Keratinocyte (primary cell): ENCODE measurements around the gene ANTXR2. TPM values are rescaled to one million over a fixed set of nuclear protein-coding genes. Genes with fewer than 3 reads are reported as not detected.

Source experiments
- DNase-seq: peaks from one replicate; pipeline ENCODE4 v3.0.0-alpha.2; 2011; ENCODE audit warnings: low read depth, missing footprints, low spot score
- FAIRE-seq: peaks from 2 replicates; lab custom pipeline; 2011; peaks lifted over from hg19 to GRCh38; lab: Jason Lieb, UNC
- H2AFZ ChIP-seq: 2 replicates; pipeline ENCODE4 v1.6.0; 2012; ENCODE audit warnings: low read length, control low read depth, inconsistent platforms; ENCODE audit not compliant: control insufficient read depth
- H3K27ac ChIP-seq: 2 replicates; pipeline ENCODE4 v1.5.1; 2011; ENCODE audit warnings: low read length; ENCODE audit not compliant: control insufficient read depth, insufficient read depth
- H3K27me3 ChIP-seq: 3 replicates; pipeline ENCODE4 v1.6.0; 2011; ENCODE audit warnings: low read length; ENCODE audit not compliant: control insufficient read depth, insufficient read depth; ENCODE audit errors: extremely low read depth
- H3K36me3 ChIP-seq, 2 experiments: 2 replicates in 1 of 2; 3 replicates in 1 of 2; pipeline ENCODE4 v1.5.1; 2011; ENCODE audit warnings: low read length in 2 of 2, mild to moderate bottlenecking in 1 of 2; ENCODE audit not compliant: control insufficient read depth in 2 of 2, insufficient read depth in 2 of 2; ENCODE audit errors: extremely low read depth in 1 of 2
- H3K4me1 ChIP-seq: 3 replicates; pipeline ENCODE4 v1.5.1; 2011; ENCODE audit warnings: low read length; ENCODE audit not compliant: control insufficient read depth, insufficient read depth; ENCODE audit errors: extremely low read depth
- H3K4me2 ChIP-seq: 3 replicates; pipeline ENCODE4 v1.6.0; 2011; ENCODE audit warnings: low read depth, low read length; ENCODE audit not compliant: control insufficient read depth, insufficient read depth; ENCODE audit errors: extremely low read depth
- H3K4me3 ChIP-seq, 3 experiments: fragments of 200-600 bp in 1 of 3; sonication (generic) in 1 of 3; 2 replicates in 2 of 3; 3 replicates in 1 of 3; pipeline ENCODE4 v1.5.1; 2011 to 2016; ENCODE audit warnings: low read length in 3 of 3, mild to moderate bottlenecking in 3 of 3, control low read depth in 2 of 3, inconsistent platforms in 1 of 3, low read depth in 1 of 3, mixed read lengths in 1 of 3, mixed run types in 1 of 3, moderate library complexity in 1 of 3; ENCODE audit not compliant: control insufficient read depth in 2 of 3, insufficient read depth in 2 of 3; ENCODE audit errors: extremely low read depth in 1 of 3
- H3K79me2 ChIP-seq: 2 replicates; pipeline ENCODE4 v1.6.0; 2012; ENCODE audit warnings: low read length; ENCODE audit not compliant: control insufficient read depth, insufficient read depth
- H3K9ac ChIP-seq: 3 replicates; pipeline ENCODE4 v1.6.0; 2011; ENCODE audit warnings: low read length; ENCODE audit not compliant: control insufficient read depth, insufficient read depth; ENCODE audit errors: extremely low read depth
- H3K9me1 ChIP-seq: 3 replicates; pipeline ENCODE4 v1.6.0; 2011; ENCODE audit warnings: low read length; ENCODE audit not compliant: control insufficient read depth, insufficient read depth; ENCODE audit errors: extremely low read depth
- H3K9me3 ChIP-seq: 2 replicates; pipeline ENCODE4 v1.5.1; 2012; ENCODE audit warnings: low read depth, low read length; ENCODE audit not compliant: control insufficient read depth
- H4K20me1 ChIP-seq: 3 replicates; pipeline ENCODE4 v1.6.0; 2011; ENCODE audit warnings: low read length; ENCODE audit not compliant: control insufficient read depth, insufficient read depth; ENCODE audit errors: extremely low read depth
- EZH2 ChIP-seq: IDR thresholded peaks from one replicate; pipeline ENCODE4 v1.6.1; 2012; ENCODE audit warnings: inconsistent platforms, mild to moderate bottlenecking, low read length, moderate library complexity
- dilution Hi-C: fragments of 300-500 bp; cut with MboI; formaldehyde crosslinking; loops from one replicate; pipeline ENCODE4 v1.7.0; 2020; ENCODE audit warnings: low sequenced_read_pairs; ENCODE audit not compliant: extremely low pct_ligation_motif_present
- polyA plus RNA-seq, 5 experiments: library from polyadenylated mRNA; depleted of rRNA in 3 of 5; stranded (reverse) in 3 of 5; stranded (forward) in 1 of 5; unstranded in 1 of 5; fragments of >200 nt; gene quantifications; 1 replicate in 1 of 5; 2 replicates in 3 of 5; 3 replicates in 1 of 5; pipeline versions ENCODE4 v1.2.1 to v1.2.3, GENCODE V29; 2011 to 2012; ENCODE audit warnings: missing spikeins in 2 of 5, low read depth in 1 of 5, low replicate concordance in 1 of 5
- TF ChIP-seq, protein P1 (sequence below), 3 experiments: IDR thresholded peaks in 1 of 3; conservative IDR thresholded peaks in 1 of 3; optimal IDR thresholded peaks in 1 of 3; 2 replicates in 2 of 3; 3 replicates in 1 of 3; pipeline versions ENCODE3 to v1.5.1; 2011; ENCODE audit warnings: low read length in 3 of 3, mild to moderate bottlenecking in 3 of 3, moderate library complexity in 2 of 3, control low read depth in 1 of 3, inconsistent platforms in 1 of 3; ENCODE audit not compliant: insufficient read depth in 2 of 3; ENCODE audit errors: extremely low read depth in 1 of 3

Gene ANTXR2
- polyA plus RNA-seq, 1 donor (not counting 4 experiments of a cell fraction or from before 2014, with no cell fraction given) = 89.1 TPM

GRCh38 chr4:80029364-80029763 is 43.7 kb downstream of the ANTXR2 start:
- peak overlapping the region; percentile 34 for H3K9ac ChIP-seq
- no peaks in the 10 kb centered on the region for H3K27me3 ChIP-seq
- dilution Hi-C loops = no loop called here
- H3K4me2 ChIP-seq = peak overlapping the region; percentile 66
- H3K4me1 ChIP-seq = peaks cover 20% of the 10 kb centered on the region
- no peak overlapping the region for H2AFZ ChIP-seq
- TF ChIP-seq, protein P1, sequence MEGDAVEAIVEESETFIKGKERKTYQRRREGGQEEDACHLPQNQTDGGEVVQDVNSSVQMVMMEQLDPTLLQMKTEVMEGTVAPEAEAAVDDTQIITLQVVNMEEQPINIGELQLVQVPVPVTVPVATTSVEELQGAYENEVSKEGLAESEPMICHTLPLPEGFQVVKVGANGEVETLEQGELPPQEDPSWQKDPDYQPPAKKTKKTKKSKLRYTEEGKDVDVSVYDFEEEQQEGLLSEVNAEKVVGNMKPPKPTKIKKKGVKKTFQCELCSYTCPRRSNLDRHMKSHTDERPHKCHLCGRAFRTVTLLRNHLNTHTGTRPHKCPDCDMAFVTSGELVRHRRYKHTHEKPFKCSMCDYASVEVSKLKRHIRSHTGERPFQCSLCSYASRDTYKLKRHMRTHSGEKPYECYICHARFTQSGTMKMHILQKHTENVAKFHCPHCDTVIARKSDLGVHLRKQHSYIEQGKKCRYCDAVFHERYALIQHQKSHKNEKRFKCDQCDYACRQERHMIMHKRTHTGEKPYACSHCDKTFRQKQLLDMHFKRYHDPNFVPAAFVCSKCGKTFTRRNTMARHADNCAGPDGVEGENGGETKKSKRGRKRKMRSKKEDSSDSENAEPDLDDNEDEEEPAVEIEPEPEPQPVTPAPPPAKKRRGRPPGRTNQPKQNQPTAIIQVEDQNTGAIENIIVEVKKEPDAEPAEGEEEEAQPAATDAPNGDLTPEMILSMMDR (optimal IDR thresholded peaks at IDR 0.05 in 1 of 3, IDR thresholded peaks at IDR 0.05 in 1 of 3, conservative IDR thresholded peaks at IDR 0.05 in 1 of 3; ENCODE audit: extremely low read depth in 1 of 3, insufficient read depth in 2 of 3, low read length in 3 of 3) = no peak
- no peak for TF ChIP-seq EZH2
- no peaks in the 10 kb centered on the region for H3K9me1 ChIP-seq
- peak overlapping the region; percentile 72 for H3K27ac ChIP-seq
- DNase-seq (peak; percentile 26), FAIRE-seq (peak; percentile 60)
- no peaks in the 10 kb centered on the region for H4K20me1 ChIP-seq
- no peak overlapping the region for H3K4me3 ChIP-seq
- peaks cover 13% of the 10 kb centered on the region for H3K79me2 ChIP-seq
- no peaks in the 10 kb centered on the region for H3K9me3 ChIP-seq
- H3K36me3 ChIP-seq = peaks cover 12 to 25% of the 10 kb centered on the region in 2 experiments

DNA sequence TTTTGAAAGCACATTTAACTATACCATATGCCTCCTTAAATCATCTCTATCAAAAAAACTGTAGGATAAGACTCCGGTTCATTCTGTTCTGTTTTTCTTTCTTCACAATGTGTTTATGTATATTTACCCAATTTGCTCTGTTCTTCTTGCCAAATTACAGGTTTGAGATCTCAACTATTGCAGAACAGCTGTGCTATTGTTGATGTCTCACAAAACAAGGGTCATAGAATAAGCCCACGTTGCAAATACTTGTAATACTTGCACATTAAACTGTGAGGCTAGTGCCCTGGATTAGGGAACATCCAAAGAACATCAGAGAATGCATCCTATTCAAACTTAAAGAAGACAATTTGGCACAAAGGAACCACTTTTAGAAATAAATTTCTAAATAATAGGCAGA is 45.4 kb downstream of the ANTXR2 start:
- H3K9ac ChIP-seq = no peak overlapping the region
- peaks cover 18% of the 10 kb centered on the region for H3K79me2 ChIP-seq
- DNase-seq (no peak), FAIRE-seq (no peak)
- H3K4me1 ChIP-seq = peaks cover 20% of the 10 kb centered on the region
- H3K27ac ChIP-seq = no peak overlapping the region
- H3K4me2 ChIP-seq = no peak overlapping the region
- no peaks in the 10 kb centered on the region for H3K9me1 ChIP-seq
- TF ChIP-seq, protein P1 (optimal IDR thresholded peaks at IDR 0.05 in 1 of 3, IDR thresholded peaks at IDR 0.05 in 1 of 3, conservative IDR thresholded peaks at IDR 0.05 in 1 of 3; ENCODE audit: extremely low read depth in 1 of 3, insufficient read depth in 2 of 3, low read length in 3 of 3) = no peak
- no peak for TF ChIP-seq EZH2
- H3K36me3 ChIP-seq = peaks cover 13 to 31% of the 10 kb centered on the region in 2 experiments
- dilution Hi-C loops = no loop called here
- H4K20me1 ChIP-seq = no peaks in the 10 kb centered on the region
- no peaks in the 10 kb centered on the region for H3K9me3 ChIP-seq
- H3K27me3 ChIP-seq = no peaks in the 10 kb centered on the region
- H3K4me3 ChIP-seq = no peak overlapping the region
- no peak overlapping the region for H2AFZ ChIP-seq
